DMS79 (cell line): Measurements from ENCODE around the gene EPS8L3.
"Not testable (repeated sequence)": the region's sequence is repeated elsewhere in the genome, so short reads cannot be mapped to it uniquely, and the experiment has no call there.

Source experiments
- DNase-seq: peaks from one replicate; lab custom pipeline; 2025; lab: John Stamatoyannopoulos, UW

EPS8L3 gene

DNA sequence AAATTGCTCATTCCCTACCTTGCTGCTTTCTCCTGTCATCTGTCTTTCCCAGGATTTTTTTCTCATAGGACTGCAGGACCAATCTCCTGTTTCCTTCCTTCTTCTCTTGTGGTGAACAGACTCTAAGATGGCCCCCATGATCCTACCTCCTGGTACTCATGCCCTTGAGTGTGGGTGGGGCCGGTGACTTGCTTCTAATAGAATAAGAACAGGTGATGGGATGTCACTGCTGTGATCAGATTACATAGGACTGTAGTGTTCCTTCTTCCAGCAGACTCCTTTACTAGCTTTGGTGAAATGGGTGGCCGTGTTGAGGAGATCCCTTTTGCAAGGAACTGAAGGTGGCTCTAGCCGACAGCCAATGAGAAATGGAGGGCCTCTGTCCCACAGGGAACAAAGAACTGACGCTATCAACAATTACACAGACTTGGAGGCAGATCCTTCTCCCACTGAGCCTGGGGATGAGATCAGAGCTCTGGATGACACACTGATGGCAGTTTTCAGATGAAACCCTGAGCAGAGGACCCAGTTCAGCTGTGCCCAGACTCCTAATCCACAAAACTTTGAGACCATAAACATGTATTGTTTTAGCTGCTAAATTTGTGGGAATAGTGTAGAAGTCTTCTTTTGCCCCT, 30.4 kb downstream of the EPS8L3 start:
- no peak for DNase-seq

DNA sequence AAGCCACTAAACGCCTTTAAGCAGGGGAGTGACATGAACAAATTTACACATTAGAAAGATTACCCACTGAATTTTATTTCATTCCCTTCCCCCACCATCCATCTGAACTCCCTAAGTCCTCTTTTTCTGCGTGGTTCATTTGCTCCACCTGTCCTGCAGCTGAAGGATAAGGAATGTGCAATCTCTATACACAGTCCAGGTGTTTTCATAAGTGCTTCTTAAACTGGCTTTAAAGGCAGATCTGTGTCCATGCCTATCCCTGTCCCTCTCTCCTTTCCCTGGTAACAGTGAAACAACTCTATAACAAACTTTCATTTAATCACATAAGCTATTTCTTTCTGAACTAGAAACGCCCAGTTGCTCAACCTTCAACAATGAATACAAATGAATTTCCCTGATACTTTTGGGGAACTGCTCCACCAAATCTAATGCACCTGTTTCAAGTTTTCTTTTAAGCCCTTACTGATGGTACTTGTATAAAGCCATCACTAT, 31.3 kb downstream of the EPS8L3 start:
- peak; percentile 46 for DNase-seq

DNA sequence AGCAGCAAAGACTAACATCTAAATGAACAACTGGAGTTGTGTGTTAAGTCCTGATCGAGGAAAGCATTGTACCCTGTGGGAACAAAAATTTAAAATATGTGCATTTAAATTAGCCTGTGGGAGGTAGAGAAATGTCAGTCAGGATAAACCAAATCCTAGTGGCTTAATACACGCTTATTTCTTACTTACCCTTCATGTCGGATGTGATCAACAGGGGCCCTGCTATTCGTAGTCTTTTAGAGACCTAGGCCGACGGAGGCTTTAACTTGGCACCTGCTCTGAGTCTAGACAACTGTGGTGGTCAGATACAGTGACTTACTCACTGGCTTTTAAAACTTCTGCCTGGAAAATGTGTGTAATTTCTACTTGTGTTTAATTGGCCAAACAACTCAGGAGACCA, 33.1 kb downstream of the EPS8L3 start:
- no peak for DNase-seq

DNA sequence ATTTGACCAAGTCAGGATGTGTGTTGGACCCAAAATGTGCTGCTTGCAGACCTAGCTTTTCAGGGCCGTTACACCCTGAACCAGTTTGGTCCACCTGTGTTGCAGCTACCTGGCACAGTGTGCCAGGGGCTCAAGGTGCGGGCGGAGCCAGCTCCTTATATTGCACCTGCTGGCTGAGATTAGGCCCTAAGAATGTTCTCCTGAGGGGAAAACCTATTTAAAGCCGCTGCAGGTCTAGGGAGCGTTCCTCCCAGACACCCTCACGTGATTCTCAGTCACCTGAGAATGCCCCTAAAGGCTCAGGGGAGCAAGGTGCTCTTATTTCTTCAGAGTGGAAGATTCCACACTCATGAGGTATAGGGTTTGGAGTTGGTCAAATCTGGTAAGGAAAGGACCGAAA, 34.9 kb downstream of the EPS8L3 start:
- DNase-seq: no peak

DNA sequence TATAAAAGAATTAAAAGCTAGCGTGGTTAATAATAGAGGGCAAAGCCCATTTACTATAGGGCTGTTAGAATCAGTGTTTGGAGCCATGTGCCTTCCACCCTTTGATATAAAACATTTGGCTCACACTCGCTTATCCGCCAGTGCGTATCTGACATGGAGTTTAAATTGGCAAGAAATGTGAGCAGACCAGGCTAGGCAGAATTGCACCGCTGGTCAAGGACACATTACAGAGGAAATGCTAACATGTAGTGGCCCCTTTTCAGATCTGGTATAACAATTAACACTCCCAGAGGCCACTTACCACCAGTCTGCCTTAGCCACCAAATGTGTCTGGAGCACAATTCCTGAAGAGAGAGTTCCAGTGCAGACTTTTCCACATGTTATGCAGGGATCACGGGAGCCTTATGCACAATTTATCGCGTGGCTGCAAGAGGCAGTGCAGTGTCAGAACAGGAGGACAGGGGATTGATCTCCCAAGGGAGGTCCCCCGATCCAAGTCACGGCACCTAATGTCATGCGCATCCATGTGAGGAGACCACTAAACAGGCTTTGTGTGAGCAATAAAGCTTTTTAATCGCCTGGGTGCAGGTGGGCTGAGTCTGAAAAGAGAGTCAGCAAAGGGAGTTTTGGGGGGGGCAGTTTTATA, 36.9 kb downstream of the EPS8L3 start:
- no peak for DNase-seq

DNA sequence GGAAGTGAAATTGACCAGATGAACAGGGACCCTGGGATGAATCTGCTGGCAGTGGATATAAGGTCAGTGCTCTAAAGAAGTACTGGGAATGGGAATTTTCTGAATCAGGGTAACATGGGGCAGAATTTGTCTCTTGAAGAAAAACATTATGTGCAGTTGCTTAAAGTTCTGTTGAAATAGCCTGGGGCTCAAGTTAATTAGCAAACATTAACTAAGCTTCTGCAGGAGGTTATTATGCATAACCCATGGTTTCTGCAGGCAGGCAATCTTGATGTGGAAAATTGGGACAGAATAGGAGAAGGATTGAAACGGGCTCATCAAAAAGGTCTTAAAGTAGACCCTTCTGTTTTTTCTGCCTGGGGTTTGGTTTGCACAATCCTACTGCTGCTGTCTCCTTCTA, 37.7 kb downstream of the EPS8L3 start:
- DNase-seq: no peak

DNA sequence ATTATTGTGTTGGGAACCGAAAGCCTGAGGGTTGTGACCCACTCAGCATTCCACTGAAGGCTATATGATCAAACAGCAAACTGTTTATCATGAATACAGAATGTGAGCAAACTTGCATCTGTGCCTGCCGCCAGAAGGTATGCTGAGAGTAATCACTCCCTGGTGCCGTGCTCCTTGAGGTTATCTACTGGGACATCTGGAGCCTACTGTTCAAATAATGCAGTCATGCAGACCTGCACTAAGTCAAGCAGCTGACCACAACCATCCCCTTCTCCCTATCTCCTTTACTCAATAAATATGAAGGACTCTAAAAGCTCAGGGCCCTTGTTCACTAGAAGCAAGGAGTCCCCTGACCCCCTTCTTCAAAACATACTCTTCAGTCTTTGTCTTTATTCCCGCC, 38.2 kb downstream of the EPS8L3 start:
- DNase-seq: no peak

DNA sequence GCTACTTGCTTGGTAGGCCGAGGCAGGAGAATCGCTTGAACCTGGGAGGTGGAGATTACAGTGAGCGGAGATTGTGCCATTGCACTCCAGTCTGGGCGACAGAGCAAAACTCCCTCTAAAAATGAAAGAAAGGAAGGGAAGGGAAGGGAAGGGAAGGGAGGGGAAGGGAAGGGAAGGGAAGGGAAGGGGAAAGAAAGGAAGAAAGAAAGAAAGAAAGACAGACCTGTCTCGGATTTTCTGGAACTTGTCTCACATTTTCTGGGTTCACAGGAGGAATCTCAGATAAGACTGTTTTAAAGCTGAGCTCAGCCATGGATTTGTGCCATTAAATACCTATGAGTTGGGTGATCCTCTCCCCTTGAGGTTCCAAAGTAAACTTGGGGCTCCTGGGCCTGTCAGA, 38.8 kb downstream of the EPS8L3 start:
- DNase-seq: no peak

DNA sequence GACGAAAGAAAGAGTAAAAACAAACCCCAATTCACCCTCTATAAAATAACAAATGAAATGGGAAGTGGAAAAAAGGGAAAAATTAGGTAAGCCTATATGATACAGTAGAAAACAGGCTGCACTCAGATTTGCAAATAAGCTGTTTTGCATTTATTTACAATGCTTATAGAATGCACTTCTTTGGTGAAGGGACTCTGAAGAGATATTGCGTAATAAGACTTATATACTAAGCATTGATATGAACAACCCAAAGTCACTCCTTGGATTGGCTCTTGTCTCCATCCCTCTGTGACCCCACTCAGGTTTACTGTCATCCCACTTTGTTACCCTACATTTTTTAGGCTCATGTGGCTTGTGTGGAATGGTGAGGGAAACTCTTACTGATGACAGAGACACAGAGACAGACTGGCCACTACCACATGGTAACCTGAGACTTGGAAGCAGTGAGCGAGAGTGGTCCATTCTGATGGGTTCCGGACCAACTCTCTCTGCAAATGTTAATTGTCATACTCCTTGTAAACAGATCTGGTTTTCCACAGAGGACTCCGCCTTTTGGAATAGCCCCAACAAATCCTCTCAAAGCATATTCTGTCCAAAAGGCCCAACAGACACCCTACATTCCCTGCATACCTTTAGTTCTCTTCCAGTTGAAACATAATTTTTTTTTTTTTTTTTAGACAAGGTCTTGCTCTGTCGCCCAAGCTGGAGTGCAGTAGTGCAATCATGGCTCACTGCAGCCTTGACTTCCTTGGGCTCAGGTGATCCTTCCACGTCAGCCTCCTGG, 40.6 kb downstream of the EPS8L3 start:
- no peak for DNase-seq

DNA sequence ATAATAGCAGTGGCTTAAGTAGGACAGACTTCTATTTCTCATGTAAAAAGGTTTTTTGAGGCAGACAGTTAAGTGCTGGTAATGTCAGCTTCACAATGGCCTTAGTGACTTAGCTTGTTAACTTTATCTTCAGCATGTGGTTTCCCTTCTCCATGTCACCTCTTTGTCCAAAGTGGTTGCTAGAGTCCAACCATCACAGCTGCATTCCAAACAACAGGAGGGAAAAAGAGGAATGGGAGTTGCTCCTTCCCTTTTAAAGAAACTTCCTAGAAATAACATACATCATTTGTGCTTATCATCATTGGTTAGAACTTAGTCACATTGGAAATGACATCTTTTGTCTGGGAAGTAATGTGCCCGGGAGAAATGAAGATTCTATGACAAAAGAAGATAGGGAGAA, 41.8 kb downstream of the EPS8L3 start:
- DNase-seq: no peak

DNA sequence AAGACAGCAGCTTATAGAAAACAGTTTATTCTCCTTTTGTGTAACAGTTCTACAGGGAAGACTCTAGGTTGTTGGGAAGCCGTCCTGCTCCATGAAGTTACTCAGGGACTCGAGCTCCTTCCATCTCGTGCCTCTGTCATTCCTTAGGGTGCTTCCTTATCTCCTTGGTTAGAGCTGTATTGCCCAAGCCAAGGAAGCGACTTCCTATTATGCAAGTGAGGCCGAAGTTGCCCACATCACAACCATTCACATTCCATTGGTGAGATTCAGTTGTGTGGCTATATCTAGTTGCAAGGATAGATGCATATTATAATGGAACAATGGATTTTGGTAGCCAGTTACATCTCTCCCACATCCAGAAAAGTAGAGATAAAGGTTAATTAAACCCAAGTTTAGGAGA, 42.7 kb downstream of the EPS8L3 start:
- DNase-seq: no peak

DNA sequence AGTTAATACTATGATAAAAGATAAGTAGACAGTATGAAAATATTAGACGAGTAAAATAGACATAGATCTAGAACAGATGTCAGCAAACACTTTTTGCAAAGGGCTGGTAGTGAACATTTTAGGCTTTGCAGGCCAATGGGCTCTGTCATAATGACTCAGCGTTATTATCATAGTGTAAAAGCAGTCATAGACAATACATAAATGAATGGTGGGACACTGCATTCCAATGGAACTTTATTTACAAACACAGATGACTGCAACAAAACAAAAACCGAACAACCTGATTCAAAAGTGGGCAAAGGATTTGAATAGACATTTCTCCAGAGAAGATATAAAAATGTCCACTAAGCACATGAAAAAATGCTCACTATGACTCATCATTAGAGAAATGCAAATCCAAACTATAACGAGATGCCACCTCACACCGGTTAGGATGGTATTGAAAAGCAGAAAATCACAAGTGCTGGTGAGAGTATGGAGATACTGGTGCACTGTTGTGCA, 44.3 kb downstream of the EPS8L3 start:
- no peak for DNase-seq

DNA sequence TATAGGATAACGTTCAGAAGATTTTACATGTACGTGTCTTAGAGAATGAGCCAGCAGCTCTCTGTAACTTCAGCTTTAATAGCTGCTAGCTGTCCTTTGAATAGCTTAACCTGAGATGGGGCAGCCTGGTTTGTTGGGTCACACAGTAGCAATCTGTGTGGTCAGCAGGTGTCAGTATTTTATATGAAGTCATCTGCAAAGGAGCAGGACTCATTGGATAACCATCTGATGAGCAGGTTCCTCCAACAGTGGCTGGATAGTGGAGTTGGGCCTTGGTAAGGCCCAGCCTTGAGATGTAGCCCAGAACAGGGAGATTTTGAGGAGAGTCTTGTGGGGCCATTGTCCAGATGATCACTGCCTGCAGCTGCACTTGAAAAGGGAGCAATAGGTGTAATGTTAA, 45.2 kb downstream of the EPS8L3 start:
- DNase-seq: no peak

DNA sequence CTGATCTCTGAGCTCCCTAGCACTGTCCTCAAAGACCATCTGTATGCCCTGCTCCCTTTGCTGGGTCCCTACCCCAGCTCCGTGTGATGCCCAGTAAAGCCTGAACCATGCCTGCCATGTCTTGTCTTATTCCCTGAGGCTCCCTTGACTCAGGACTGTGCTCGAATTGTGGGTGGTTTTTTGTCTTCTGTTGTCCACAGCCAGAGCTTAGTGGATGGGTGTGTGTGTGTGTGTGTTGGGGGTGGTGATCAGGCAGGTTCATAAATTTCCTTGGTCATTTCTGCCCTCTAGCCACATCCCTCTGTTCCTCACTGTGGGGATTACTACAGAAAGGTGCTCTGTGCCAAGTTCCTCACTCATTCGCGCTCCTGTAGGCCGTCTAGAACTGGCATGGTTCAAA, 46.0 kb downstream of the EPS8L3 start:
- no peak for DNase-seq

DNA sequence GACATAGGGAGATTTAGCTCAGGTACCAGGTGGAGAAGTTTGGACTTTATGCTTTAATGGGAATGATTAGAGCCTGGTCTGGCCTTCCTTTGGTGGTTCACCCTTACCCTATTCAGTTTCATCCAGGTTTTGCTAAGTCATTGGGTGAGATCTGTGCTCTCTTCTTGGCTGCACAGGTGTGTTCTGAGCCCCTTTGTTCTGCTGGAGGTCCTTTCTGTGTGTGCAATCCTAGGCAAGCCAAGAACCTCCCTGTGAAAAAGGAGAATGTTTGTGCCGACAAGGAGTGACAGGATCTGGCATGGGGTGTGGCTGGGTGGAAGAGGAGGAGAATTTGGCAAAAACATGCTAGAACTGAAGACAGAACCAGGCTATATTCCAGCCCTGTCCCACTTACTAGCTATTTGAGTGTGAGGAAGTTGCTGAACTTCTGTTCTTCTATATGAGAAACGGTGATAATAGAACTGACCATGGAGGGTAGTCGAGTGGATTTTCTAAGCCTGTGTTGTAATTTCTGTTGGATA, 47.1 kb downstream of the EPS8L3 start:
- DNase-seq: no peak

DNA sequence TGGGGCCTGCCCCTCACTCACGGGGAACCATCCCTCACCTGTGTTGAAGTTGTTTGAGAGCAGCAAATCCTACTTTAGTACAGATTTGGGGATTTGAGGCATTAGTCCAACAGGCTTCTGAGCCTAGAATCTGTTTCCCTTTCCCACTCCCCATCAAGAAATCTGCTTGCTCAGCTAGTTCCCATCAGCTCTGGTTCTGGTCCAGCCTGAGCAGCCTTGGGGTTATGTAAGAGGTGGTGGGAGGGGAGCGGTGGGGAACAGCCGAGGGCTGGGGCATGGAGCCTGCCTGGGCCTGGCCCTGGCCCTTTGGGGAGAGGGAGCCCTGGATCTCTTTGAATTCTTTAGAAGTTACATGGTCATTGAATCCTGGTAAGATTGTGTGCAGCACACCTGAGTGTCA, 47.6 kb downstream of the EPS8L3 start:
- no peak for DNase-seq

DNA sequence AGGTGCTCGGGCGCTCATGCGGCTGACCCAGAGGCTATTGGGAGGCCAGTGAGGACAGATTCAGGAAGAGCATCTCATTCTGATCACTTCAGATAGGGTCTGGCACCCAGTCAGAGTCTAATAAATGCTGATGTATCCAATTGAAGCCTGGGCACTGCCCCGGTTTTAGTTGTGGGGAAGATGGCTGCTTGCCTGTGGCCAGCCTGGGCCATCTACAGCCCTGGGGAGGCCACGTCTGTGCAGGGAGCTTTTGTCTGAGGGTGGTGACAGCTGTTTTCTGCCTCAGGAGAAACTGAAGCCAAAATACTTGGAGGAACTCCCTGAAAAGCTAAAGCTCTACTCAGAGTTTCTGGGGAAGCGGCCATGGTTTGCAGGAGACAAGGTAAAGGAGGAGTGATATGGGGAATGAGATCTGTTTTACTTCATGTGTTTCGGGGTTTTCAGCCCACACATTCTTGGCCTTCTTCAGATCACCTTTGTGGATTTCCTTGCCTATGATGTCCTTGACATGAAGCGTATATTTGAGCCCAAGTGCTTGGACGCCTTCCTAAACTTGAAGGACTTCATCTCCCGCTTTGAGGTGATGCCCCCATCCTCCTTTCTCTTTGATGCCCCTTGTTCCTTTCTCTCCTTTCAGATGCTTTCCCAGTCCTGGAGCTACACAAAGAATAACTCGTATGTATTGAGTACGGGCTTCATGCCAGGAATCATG, 48.9 kb downstream of the EPS8L3 start:
- DNase-seq: no peak

DNA sequence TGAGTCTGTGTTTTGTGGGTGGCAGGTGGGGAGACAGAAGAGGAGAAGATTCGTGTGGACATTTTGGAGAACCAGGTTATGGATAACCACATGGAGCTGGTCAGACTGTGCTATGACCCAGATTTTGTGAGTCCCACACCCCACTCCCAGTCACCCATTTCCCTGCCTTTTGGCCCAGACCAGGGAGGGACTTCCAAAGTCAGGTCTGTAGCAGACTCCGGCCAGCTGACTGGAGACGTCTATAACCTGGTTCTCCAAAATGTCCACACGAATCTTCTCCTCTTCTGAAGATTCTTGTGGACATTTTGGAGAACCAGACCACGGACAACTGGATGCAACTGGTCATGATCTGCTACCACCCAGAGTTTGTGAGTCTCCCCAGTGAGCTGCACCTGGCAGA, 50.1 kb downstream of the EPS8L3 start:
- no peak for DNase-seq

DNA sequence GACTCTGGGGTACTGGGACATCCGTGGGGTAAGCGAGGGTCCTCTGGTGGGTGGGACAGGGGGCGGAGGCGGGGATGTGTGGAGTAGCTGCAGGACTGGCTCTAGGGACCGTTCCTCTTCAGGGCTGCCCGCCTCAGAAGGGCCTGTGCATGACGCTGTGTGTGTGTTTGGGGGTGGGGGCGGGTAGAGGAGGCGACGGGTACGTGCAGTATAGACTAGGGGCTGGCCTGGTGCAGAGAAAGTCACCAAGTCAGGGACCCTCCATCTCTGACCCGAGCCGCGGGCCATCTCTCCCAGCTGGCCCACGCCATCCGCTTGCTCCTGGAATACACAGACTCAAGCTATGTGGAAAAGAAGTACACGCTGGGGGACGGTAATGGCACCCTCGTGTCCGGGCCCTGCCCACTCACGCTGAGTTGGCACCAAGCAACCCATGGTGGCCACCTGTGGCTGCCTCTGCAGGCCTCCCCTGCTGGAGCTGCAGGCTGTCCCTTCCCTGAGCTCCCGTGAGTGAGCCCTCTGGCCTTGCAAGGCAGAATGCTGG, 51.3 kb downstream of the EPS8L3 start:
- DNase-seq: no peak

DNA sequence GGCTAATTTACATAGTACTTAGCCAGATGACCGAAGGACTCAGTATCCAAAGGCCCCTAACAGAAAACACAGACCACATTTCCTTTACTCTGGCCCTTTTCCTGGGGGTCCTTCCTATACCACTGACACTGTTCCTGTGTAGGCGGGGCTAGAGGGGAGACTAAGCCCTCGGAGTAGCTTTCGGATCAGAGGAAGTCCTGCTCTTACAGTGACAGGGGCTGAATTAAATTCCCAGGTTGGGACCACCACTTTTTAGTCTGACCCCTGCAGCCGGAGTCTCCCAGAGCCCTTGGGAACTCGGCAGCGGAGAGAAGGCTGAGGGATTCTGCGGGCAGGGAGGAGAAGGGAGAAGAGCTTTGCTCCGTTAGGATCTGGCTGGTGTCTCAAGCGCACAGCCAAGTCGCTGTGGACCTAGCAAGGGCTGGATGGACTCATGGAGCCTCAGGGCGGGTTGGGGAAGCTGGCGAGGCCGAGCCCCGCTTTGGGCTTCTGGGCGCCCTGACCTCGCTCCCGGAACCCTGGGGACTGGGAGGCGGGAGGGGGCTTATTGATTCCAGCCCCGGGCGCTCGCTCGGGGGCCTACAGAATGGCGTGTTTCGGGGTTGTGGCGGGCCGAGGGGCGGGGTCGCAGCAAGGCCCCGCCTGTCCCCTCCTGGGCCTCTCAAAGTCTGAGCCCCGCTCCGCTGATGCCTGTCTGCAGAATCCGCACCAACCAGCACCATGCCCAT, 52.0 kb downstream of the EPS8L3 start, which contains the start of gene GSTM5:
Gene GSTM5, plus strand, starts transcription at position 659 of the 728 bp plus-strand sequence. Its CDS starts 62 bp downstream, at position 721.
- DNase-seq: not testable (repeated sequence)

DNA sequence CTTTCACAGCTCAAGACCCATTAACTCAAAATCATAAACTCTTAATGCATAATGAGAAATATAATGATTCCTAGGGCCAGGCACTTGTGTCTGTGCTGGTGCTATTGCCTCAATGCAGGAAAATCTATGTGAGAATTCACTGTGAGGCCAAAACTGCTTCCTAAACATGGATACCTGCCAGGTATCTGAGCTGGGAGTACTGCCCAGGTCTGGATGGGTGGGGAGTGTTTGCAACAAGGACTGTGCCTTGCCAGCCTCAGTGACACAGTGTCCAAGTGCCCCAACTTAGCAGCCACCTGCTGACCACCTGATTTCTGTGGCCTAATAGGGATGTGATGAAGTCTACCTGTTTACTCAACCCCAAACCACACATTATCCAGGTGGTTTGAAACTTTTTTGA, 53.9 kb downstream of the EPS8L3 start:
- DNase-seq: not testable (repeated sequence)
